ENCODE data around the gene FNTB.
"Not testable (repeated sequence)": the region's sequence is repeated elsewhere in the genome, so short reads cannot be mapped to it uniquely, and the experiment has no call there.

Gene FNTB

DNA sequence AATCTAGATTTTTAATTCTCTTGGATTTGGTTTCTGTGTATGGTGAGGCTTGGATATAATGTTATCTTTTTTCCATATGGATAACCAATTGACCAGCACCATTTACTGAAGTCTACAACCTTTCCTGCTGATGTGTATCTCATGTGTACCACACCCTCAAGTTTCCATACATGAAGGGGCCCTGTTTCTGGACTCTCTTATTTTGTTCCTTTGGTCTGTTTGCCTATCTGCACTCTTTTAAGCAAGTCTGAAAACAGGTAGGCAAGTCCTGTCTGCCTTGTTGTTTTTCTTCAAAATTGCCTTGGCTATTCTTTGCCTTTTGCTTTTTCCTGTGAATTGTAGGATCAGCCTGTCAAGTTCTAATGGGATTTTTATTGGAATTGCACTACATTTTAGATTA, 71.0 kb downstream of the FNTB start:
- DNase-seq, result no peak

DNA sequence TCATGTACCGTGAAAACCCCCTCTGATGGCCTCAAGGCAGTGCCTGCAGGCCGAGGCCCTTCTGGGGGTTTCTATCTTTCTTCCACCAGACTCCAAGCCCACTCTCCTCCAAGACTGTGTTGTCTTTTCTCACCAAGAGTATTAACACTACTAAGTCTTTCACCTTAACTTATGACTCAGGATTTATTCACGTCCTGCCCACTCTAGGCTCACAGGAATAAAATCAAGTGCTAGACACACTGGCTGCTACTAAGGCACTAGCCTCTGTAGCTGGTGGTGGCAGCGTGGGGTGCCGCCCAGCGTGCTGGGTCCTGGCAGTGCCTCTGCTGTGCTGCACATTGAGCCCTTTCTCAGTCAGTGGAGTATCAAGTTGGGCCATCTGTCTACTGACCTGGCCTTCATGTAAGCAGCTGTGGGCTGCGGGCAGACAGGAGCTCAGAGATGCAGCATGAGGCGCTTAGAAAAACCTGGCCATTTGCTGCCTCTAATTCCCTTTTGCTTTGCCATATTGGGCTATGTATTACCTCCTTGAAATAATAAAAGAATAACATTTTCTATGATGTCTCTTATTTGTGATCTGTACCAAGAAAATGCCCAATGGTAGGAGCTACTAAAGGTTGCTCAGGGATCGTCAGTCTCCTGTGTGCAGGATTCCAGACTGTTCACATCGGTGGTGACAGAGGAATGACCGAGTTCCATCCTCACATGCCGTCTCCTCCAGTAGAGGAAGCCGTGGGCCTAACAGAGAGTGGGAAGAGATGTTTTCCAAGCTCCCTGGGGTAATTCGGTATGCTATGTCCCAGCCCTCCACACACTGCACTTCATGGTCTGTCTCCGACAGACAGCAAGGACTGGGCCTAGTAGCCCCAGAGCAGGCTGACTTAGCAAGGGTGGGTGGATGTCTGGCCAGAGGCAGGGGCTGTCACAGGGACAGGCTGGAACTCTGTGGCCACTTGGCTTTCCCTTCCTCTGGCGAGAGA, 75.7 kb downstream of the FNTB start:
- DNase-seq, result no peak

DNA sequence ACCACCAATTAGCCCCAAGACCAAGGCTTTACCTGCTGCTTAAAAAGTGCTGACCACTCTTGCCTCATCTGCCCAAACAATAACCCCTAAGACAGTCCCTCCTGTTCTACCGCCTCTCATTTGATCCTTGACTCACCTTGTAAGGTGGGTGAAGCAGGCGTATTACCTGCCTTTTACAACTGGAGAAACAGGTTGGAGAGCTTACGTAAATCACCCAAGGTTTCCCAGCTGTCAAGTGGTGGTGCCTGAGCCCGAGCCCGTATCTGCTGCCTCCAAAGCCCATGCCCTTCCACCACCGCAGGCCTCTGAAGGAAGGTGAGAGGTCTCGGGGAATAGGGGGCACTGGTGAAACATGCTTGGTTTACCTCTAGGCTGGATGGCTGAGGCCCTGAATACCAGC, 79.0 kb downstream of the FNTB start:
- DNase-seq, result no peak

DNA sequence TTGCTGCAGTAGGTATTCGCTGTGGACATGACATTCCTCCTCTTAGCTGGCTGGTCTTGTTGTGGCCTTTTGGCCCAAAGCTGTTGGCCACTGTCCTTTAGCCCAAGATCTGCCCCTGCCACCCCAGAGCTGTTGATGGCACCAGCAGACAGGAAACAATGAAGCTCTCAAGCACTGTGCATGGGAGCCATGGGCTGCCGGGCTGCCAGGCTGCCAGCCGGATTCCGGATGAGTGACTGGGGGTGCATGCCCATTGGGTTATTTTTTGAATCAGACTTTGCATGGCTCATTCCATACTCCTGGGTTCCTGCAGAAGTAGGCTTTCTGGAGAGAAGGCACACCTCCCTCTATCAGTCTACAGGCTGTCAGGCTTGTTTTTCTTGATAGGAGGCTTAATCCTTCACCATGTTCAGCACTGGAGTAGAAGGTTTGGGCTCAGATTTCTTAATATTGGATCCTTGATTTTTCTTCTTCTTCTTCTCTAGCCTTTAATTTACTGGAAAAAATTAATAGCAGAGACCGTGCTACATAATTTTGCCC, 83.2 kb downstream of the FNTB start:
- DNase-seq, result no peak

DNA sequence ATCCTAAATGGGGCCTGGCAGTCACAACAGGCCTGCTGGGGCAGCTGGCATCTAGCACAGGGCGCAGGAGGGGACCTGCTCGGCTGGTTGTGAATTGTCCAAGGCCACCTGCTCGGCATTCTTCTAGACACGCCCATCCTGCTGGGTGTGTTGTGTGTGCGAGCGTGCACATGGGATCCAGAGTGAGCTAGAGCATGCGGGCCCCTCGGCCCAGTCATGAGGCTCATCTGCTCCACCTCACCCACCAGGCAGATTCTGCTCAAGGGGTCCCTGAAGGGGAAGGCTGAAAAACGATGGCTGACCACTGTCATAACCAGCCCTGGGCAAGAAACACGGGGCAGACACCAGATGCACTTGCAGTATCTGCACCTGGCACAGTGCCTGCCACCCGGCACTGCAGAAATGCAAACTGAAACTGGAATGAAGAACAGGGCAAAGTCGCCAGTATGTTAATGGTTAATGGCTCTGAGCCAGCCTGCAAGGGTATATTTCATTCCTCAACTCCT, 83.8 kb downstream of the FNTB start:
- DNase-seq, result no peak

DNA sequence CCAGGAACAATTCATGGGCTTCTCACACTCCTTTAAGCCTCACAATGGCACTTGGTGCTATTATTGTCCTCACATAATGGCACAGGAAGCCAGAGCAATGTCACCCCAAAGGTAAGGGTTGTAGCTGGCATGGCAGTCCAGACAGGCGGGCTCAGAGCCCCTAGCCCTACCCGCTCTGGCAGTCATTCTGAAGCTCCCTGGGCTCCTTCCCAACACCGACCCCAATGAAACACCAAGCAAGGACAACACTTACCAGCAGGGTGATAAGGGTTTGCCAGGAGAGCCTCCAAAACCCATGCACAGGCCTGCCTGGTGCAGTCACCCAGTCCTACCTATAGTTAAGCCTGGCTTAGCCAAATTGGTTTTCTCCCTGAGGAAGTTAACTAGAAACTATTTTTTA, 84.8 kb downstream of the FNTB start:
- no peak for DNase-seq

DNA sequence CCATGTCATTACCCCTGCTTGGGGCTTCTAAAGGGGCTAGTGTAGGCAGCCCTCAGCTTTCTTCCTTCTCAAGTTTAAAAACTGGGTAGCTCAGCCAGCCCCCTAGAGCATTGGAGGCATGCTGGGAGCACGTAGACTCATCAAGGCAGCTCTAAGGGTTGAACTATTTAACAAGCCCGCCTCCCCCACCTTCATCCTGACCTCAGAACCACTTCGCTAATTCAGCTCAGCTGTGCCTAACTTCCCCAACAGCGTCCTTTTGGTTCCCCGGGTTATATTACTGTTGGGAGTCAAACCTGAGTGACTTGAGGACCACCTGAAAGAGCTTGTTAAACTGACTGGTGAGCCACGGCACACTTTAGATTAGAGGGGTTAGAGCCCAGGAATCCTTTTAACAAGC, 85.6 kb downstream of the FNTB start:
- no peak for DNase-seq

DNA sequence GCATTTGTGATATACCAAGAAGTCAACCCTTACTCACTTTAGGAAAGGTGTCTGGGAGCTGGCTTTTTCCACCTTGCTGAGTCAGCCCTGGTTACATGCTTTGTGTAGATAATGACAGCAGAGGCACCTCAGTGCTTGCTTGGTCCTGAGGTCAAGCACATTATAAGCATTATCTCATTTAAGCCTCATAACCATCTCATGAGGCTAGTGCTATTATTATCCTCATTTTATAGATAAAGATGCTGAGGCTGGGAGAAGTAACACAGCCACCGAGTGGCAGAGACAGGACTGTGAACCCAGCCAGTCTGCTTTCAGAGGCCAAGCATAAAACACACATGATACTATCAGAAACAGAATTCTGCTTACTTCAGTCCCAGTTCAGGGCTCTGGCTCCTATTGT, 86.2 kb downstream of the FNTB start:
- no peak for DNase-seq

DNA sequence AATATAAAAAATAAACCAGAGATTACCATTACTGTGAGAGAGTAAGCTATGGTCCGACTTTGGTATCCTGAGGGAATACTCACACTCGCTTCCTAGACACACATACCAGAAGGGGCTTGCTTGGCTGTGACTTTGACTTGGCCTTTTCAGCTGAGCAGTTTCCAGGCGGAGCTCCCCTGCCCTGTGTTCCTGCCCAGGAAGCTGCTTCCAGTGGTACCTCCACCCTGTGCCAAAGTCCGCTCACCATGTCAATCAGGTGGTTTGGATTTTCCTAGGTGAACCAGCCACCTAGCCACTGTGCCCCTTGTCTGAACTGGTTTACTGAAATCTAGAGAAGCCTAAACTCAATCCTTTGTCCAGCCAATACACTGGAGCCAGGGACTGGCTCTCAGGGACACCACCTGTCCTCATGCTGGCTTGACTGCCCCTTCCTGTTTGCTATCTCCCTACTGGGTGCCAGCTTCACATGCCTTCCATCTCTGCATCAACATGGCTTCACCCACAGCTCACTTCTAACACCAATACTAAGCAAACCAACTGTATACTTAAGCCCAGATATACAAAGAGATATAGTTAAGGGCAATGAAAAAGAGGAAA, 87.0 kb downstream of the FNTB start:
- DNase-seq, result no peak

DNA sequence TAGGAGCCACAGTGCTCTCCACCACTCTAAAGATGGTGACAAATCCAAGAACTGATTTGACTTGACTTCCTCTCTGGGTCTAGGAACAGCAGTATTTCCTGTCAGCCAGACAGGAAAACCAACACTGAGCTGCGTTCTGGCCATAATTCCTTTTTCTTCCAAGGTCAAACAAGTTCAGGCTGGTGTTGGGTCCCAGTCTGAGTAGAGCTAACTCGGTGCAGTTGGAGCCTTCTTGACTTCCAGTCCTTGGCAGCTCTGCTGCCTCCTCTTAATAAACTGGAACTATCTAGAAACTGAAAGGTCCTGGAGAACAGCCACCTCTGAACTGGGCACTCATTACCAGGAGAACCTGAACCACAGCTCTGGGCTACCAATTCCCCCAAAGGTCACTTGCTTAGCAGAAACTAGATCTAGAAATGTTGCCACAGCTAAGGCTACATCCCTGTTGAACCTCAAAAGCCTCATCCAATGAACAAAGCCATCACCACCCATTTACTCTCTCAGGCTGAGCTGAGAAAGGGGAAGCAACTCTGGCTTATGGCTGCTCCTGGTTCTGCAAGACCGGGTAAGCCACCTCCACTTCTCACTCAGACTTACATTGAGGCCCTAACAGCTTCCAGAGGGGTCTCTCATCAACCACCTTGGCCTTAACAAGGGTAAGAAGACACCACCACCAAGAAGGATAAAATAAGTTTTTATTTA, 87.9 kb downstream of the FNTB start:
- DNase-seq, result no peak

DNA sequence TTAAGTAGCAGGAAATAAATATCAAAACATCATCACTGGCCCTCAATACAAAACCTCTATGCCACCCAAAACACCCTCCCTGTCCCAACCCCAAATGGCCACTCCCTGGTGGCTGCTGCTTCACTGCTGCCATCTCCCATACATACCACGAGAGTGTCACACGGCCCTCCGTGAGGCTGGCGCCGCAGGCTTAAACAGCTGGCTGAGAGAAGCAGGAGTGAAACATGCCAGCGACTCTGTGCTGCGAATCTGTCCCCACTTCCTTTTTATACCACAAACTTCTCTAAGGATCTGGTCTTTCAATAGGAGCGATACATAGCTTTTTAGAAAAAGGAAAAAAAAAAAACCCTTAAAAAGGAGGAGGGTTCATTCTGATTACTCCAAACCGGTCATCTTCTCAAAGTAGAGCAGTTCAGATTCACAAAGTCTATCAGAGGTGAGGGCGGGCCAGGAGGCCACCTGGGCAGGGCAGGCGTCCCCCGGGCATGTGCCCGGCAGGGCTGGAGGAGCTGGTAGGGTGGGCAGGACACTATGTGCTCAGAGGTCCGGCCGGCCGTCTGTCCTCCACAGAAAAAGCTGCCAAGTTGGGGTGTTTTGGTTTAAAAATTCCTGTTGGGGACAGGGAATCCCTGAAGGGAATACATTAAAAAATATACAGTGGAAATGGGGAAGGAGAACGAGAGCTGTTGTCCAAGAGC, 89.1 kb downstream of the FNTB start:
- no peak for DNase-seq

DNA sequence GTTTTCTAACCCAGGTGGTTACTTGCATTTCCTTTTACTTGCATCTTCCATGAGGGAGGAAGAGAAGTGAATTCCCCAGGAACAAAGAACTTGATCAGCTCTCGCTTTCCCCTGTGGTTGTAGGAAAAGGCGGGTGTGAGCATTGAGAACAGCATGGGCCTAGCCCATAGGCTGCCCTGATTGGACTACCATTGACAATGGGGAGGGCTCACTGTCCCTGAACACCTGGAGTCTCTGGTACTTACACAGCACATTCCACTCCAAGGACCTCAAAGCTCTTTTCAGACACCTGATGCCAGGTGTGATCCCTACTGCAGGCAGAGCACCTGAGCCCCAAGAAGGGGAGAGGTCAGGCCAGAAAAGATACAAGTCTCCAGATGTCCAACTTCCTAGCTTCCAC, 90.6 kb downstream of the FNTB start:
- DNase-seq, result no peak

DNA sequence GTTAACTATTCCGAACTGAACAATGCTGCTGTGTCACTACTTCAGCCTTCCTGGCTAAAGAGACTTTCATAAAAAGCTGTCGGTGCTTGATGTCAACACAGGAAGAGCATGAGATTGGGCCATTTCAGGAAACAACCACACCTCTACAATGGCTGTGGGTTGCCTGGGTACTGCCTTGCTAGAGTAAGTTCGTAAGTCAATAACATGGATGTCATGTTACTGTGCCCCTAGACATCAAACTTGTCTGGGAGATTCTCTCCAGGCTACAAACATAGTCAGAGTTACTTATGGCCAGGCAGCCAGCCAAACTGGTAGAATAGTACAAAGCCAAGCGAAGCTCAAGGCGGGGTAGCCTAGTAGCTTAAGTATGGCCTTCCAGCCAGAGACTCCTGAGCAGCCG, 92.5 kb downstream of the FNTB start:
- no peak for DNase-seq

DNA sequence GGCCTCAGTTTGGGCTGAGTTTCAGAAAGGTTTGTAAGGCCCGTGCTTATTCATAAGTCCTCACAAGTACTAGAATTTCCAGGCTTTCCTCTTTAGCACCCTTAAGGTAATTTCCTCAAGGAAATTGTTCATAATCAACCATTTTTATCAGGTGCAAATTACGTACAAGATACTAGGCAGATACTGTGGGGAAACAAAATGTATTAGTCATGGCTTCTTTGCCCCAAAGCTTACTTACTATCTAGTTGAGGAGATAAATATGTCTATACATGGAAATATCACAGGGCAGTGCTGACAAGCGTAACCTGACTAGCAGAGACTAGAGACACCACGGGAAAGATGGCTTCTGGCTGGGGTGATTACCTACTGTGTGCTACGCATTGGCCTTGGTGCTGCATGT, 93.1 kb downstream of the FNTB start:
- DNase-seq, result no peak

DNA sequence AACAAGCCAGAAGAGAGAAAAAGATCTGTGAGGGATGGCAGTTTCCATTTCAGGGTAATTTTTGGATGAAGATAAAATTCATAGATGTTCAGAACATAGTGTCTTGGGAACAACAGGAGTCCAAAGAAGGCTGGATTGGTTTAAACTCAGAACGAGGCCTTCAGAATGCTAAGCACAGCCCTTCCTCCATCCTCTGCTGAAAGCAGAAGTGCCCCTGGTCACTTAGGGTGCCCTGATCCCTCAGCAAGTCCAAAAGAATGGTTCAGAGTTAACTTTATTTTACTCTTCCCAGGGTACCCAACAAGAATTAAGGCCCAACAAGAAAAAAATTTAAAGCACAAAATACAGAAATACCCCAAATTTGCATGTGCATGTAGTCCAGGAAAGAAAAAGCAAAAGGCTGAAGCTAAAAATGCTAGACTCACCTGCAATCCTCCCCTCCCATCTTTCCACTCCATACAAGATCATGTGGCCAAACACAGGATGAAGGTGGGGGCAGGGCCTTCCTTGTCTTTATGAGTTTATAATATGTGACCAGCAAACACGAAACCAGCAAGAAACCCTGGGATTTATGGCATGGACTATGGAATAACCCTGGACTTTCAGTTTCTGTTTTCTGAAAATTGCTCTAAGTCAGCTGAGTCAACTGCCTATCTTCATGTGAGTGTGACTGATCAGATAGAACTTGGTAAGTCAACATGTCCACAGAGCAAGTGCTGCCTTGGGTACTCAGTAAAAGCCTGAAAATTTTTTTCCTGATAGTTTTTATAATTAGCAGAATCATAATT, 94.5 kb downstream of the FNTB start:
- no peak for DNase-seq

DNA sequence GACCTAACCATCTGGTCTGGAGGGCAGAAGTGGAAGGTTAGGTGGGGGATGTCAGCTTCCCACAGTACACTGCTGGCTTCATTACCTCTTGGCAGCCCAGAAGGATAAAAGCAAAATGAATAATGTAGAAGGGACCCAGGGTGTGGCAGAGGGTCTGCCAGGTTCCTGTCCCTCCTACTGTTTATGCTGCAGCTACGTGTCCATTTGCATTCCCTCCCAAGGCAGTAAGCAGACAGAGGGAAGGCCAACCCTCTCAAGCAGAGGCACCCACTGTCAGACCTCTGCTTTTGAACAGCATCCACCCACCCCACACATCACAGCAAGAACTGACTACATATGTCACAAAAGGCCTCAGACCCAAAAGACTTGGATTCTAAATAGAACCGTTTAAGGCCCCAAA, 96.2 kb downstream of the FNTB start:
- DNase-seq, result no peak

DNA sequence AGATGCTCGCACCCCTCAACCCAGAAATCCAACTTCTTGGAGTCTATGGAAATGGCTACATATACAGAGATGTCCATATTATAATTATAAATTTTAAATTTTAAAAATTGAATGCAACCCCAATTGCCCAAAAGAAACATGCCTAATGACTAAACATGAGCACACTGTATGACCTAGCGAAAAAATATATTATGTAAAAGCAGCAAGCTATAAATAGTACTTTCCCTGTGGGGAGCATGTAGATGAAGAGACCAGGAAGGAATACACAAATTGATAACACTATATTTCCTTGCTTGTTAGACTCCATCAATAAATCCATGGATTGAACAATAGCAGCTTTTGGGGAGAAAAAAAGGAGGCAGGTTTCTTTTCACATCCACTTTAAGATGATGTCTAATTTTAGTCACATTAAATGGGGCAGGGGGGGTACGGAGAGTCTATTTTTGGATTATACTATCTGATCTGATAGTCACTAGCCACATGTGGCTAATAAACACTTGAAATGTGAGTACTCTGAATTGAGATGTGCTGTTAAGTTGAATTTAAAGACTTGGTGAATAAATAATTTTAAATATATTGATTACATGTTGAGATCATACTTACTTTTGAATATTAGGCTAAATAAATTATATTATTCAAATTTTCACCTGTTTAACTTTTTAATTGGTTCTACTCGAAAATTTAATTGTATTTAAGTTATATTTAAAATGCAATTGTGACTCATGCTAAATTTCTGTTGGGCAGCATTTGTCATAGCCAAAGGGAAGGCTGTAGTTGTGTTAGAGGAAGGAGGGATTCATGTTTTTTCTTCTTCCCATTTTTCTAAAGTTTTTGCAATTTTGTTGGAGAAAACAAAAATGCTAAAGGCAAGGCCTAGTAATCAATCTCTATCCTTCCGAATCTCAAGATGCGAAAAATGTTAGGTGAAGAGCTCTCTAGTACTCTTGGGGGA, 98.1 kb downstream of the FNTB start:
- no peak for DNase-seq

DNA sequence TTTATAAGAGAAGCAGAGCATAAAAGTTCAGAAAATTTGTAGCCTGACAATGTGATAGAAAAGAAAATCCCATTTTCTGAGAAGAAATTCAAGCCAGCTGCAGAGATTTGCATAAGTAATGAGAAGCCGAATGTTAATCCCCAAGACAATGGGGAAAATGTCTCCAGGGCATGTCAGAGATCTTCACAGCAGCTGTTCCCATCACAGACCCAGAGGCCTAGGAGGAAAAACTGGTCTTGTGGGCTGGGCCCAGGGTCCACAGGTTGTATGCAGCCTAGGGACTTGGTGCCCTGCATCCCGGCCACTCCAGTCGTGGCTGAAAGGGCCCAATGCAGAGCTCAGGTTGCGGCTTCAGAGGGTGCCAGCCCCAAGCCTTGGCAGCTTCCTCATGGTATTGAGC, 100.0 kb downstream of the FNTB start:
- not testable (repeated sequence) for DNase-seq

DNA sequence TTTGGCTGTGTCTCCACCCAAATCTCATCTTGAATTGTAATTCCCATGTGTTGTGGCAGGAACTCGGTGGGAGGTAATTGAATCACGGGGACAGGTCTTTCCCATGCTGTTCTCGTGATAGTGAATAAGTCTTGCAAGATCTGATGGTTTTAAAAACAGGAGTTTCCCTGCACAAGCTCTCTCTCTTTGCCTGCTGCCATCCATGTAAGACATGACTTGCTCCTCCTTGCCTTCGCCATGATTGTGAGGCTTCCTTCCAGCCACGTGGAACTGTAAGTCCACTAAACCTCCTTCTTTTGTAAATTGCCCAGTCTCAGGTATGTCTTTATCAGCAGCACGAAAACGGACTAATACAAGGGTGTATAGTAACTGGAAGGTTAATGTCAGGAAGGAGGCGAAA, 101.1 kb downstream of the FNTB start:
- not testable (repeated sequence) for DNase-seq

DNA sequence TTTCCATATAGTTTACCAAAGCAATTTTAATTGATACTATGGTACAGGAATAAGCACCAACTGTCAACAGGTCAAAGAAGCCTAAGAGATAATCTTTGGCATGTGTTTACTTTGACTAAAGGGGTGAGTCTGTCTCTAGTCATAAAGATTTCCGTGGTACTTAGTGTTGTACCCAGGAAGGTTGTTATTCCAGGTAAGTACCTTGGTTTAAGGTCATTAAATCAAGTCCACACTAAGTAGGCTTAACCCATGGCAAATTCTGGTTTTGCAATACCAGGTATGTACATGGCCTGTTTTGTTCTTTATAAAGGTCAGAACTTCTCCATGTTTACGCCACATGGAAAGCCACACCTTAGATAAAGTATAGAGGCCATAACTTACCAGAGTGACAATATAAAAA, 105.7 kb downstream of the FNTB start:
- no peak for DNase-seq

Data from activated CD8-positive, alpha-beta memory T cell treated with anti-CD3 and anti-CD28 coated beads, Interleukin-2, amount 50 U/mL, for 48 hours (primary cell).